ENCODE data around the gene ATXN7L2.

The ATXN7L2 gene

DNA sequence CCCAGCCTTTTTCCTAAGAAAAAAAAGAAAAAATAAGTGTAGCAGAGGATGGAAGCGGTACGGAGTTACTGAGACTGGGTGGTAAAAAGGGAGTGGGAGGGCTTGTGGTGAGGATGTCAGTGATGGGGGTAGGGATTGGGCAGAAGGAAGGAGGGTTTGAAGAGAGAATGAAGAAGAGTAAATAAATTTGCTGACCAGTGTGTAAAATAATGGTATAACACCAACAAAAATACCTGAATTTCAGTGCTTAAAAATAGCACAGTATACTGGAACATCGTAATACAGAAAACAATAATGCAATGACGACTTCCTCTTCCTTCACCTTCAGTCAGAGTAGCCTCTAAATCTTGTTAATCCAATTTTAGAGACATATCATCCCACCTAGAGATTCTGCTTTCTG is 36.2 kb upstream of the ATXN7L2 start:
- no peak for DNase-seq (ENCODE audit: low spot score)
- no peak overlapping the region for H2BK15ac ChIP-seq (ENCODE audit: low read length)
- no peak overlapping the region for H3K9ac ChIP-seq (ENCODE audit: low read depth, low read length, poor library complexity)
- no peak overlapping the region for H2AK5ac ChIP-seq (ENCODE audit: low read depth, low read length)
- H4K8ac ChIP-seq (ENCODE audit: low read depth, low read length): no peak overlapping the region
- no peak overlapping the region for H2BK5ac ChIP-seq (ENCODE audit: low read length)
- H3K18ac ChIP-seq (ENCODE audit: low read length): no peak overlapping the region
- H3K4ac ChIP-seq (ENCODE audit: low read length): no peak overlapping the region
- peaks cover 0 to under 1% of the 10 kb centered on the region in 2 donors for H3K9me3 ChIP-seq (replicated peaks in 1 of 2; ENCODE audit: control insufficient read depth in 2 of 2, insufficient read depth in 1 of 2, low read depth in 1 of 2, low read length in 2 of 2)
- no peak overlapping the region for H3K4me3 ChIP-seq (ENCODE audit: low read length in 2 of 2)
- H4K91ac ChIP-seq (ENCODE audit: low read depth, low read length, poor library complexity): no peak overlapping the region
- H3K23ac ChIP-seq (ENCODE audit: low read depth, low read length, poor library complexity): no peak overlapping the region
- H3K4me1 ChIP-seq (ENCODE audit: control insufficient read depth in 2 of 2, insufficient read depth in 1 of 2, low read depth in 1 of 2, low read length in 2 of 2): no peaks in the 10 kb centered on the region
- H2BK120ac ChIP-seq (ENCODE audit: low read depth, low read length): no peak overlapping the region
- no peaks in the 10 kb centered on the region for H3K36me3 ChIP-seq (replicated peaks in 1 of 2; ENCODE audit: control insufficient read depth in 2 of 2, insufficient read depth in 2 of 2, low read length in 2 of 2)
- H3K27me3 ChIP-seq (ENCODE audit: control insufficient read depth in 3 of 3, insufficient read depth in 3 of 3, low read depth in 1 of 3, low read length in 3 of 3): peaks cover 0 to 32% (median 0%) of the 10 kb centered on the region in 3 experiments
- WGBS, 2 donors (ENCODE audit: extremely low coverage in 2 of 2, insufficient read length in 2 of 2, insufficient replicate concordance in 1 of 2): no CpG with 5 or more reads among the region's 4 CpGs
- no peak overlapping the region for H3K14ac ChIP-seq (ENCODE audit: low read length)
- H3K27ac ChIP-seq (replicated peaks; ENCODE audit: low read length): no peak overlapping the region
- H2AFZ ChIP-seq (ENCODE audit: low read length): no peak overlapping the region
- H3K79me1 ChIP-seq (ENCODE audit: low read depth, low read length): no peaks in the 10 kb centered on the region
- H2BK12ac ChIP-seq (ENCODE audit: low read length): no peak overlapping the region
- no peak overlapping the region for H3K4me2 ChIP-seq (ENCODE audit: insufficient read depth, low read length, poor library complexity, severe bottlenecking)

DNA sequence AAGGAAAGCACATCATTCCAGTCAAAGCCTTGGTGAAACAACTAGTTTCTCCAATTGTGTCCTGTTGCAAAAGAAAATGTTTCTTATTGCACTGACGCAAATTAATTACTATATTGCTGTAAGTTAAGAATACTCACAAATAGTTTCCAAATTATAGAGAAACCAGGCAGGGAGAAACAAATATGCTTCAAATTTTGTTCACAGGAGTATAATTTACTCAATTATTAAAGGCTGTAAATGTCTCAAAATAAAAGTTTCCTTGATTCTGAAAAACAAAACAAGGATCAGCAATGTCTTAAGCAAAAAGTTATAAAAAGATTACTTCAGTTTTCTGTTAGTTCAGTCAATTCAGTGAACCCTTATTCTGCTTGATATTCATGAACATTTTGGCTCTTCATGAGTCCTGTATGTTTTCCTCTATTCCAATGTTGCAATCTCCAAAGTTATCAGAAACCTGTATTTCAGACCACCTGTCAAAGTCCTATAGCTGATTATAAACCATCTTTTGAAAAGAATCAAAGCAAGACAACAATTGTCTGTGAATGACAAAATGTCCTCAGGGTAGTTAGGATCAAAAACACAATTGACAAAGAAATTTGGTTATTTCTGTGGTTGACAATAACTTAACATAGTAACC is 29.1 kb upstream of the ATXN7L2 start:
- whole genome bisulfite sequencing, 2 donors (ENCODE audit: extremely low coverage in 2 of 2, insufficient read length in 2 of 2, insufficient replicate concordance in 1 of 2): no CpG with 5 or more reads among the region's 1 CpG
- Histone ChIP-seq H2BK5ac (ENCODE audit: low read length) (no peak overlapping the region), H2BK120ac (ENCODE audit: low read depth, low read length) (no peak overlapping the region), H3K23ac (ENCODE audit: low read depth, low read length, poor library complexity) (no peak overlapping the region), H2BK15ac (ENCODE audit: low read length) (no peak overlapping the region), H4K8ac (ENCODE audit: low read depth, low read length) (no peak overlapping the region), H2AFZ (ENCODE audit: low read length) (no peak overlapping the region), H3K4ac (ENCODE audit: low read length) (no peak overlapping the region), H2AK5ac (ENCODE audit: low read depth, low read length) (no peak overlapping the region), H3K18ac (ENCODE audit: low read length) (no peak overlapping the region), H4K91ac (ENCODE audit: low read depth, low read length, poor library complexity) (no peak overlapping the region), H3K4me3 (ENCODE audit: low read length in 2 of 2) (no peak overlapping the region), H3K9ac (ENCODE audit: low read depth, low read length, poor library complexity) (no peak overlapping the region), H3K4me1 (ENCODE audit: control insufficient read depth in 2 of 2, insufficient read depth in 1 of 2, low read depth in 1 of 2, low read length in 2 of 2) (no peaks in the 10 kb centered on the region), H2BK12ac (ENCODE audit: low read length) (no peak overlapping the region), H3K14ac (ENCODE audit: low read length) (no peak overlapping the region), H3K4me2 (ENCODE audit: insufficient read depth, low read length, poor library complexity, severe bottlenecking) (no peak overlapping the region), H3K9me3 (replicated peaks in 1 of 2; ENCODE audit: control insufficient read depth in 2 of 2, insufficient read depth in 1 of 2, low read depth in 1 of 2, low read length in 2 of 2) (peaks cover 4 to 11% of the 10 kb centered on the region in 2 donors), H3K27ac (replicated peaks; ENCODE audit: low read length) (no peak overlapping the region), H3K36me3 (replicated peaks in 1 of 2; ENCODE audit: control insufficient read depth in 2 of 2, insufficient read depth in 2 of 2, low read length in 2 of 2) (no peaks in the 10 kb centered on the region), H3K27me3 (ENCODE audit: control insufficient read depth in 3 of 3, insufficient read depth in 3 of 3, low read depth in 1 of 3, low read length in 3 of 3) (peaks cover 0 to 6% (median 0%) of the 10 kb centered on the region in 3 experiments), H3K79me1 (ENCODE audit: low read depth, low read length) (no peaks in the 10 kb centered on the region)
- no peak for DNase-seq (ENCODE audit: low spot score)

DNA sequence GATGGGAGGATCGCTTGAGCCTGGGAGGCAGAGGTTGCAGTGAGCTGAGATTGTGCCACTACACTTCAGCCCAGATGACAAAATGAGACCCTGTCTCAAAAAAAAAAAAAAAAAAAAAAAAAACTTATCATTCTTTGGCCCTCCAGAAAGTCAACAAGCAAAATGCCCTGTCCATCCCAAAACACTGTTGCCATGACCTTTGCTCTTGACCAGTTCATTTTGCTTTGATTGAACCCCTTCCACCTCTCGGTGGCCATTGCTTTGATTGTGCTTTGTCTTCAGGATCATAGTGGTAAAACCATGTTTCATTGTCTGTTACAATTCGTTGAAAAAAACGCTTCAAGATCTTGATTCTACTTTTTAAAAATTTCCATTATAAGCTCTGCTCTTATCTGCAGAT is 25.9 kb upstream of the ATXN7L2 start:
- no peak for DNase-seq (ENCODE audit: low spot score)
- no CpG with 5 or more reads among the region's 4 CpGs for WGBS, 2 donors (ENCODE audit: extremely low coverage in 2 of 2, insufficient read length in 2 of 2, insufficient replicate concordance in 1 of 2)

DNA sequence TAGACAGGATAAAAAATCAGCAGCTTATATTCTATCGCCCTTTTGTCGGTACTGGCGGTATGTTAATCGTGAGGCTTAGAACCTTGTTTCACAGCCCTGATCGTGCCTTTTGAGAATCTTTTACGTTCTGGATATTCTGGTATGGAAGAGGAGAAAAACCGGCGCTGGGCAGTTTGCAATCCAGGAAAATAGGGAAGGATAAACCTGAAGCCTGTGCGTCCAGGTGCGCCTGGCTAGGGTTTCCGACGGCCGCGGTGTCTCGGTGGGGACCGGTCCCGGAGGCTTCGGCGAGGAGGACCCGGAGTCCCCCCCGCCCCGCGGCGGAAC is 17.6 kb upstream of the ATXN7L2 start:
- Histone ChIP-seq H3K36me3 (replicated peaks in 1 of 2; ENCODE audit: control insufficient read depth in 2 of 2, insufficient read depth in 2 of 2, low read length in 2 of 2) (no peaks in the 10 kb centered on the region), H3K79me1 (ENCODE audit: low read depth, low read length) (no peaks in the 10 kb centered on the region), H2BK12ac (ENCODE audit: low read length) (no peak overlapping the region), H2AFZ (ENCODE audit: low read length) (peak overlapping the region; percentile 97), H3K4me3 (ENCODE audit: low read length in 2 of 2) (peak overlapping the region; percentile 38 to 79), H4K91ac (ENCODE audit: low read depth, low read length, poor library complexity) (no peak overlapping the region), H3K23ac (ENCODE audit: low read depth, low read length, poor library complexity) (peak overlapping the region; percentile 62), H4K8ac (ENCODE audit: low read depth, low read length) (no peak overlapping the region), H2BK15ac (ENCODE audit: low read length) (no peak overlapping the region), H3K4me2 (ENCODE audit: insufficient read depth, low read length, poor library complexity, severe bottlenecking) (peak overlapping the region; percentile 85), H3K27me3 (ENCODE audit: control insufficient read depth in 3 of 3, insufficient read depth in 3 of 3, low read depth in 1 of 3, low read length in 3 of 3) (peaks cover 15 to 81% (median 51%) of the 10 kb centered on the region in 3 experiments), H3K18ac (ENCODE audit: low read length) (peak overlapping the region; percentile 65), H3K4ac (ENCODE audit: low read length) (no peak overlapping the region), H2BK120ac (ENCODE audit: low read depth, low read length) (no peak overlapping the region), H2BK5ac (ENCODE audit: low read length) (no peak overlapping the region), H3K4me1 (ENCODE audit: control insufficient read depth in 2 of 2, insufficient read depth in 1 of 2, low read depth in 1 of 2, low read length in 2 of 2) (peaks cover 2 to 3% of the 10 kb centered on the region in 2 donors), H3K27ac (replicated peaks; ENCODE audit: low read length) (no peak overlapping the region), H3K9me3 (replicated peaks in 1 of 2; ENCODE audit: control insufficient read depth in 2 of 2, insufficient read depth in 1 of 2, low read depth in 1 of 2, low read length in 2 of 2) (no peaks in the 10 kb centered on the region), H3K9ac (ENCODE audit: low read depth, low read length, poor library complexity) (no peak overlapping the region), H3K14ac (ENCODE audit: low read length) (peak overlapping the region; percentile 60), H2AK5ac (ENCODE audit: low read depth, low read length) (no peak overlapping the region)
- no CpG with 5 or more reads among the region's 24 CpGs for WGBS, 2 donors (ENCODE audit: extremely low coverage in 2 of 2, insufficient read length in 2 of 2, insufficient replicate concordance in 1 of 2)
- no peak for DNase-seq (ENCODE audit: low spot score)

More for the DNA sequence above, 25.9 kb upstream of the ATXN7L2 start:
- H3K18ac ChIP-seq (ENCODE audit: low read length): no peak overlapping the region
- no peak overlapping the region for H2AK5ac ChIP-seq (ENCODE audit: low read depth, low read length)
- H2BK15ac ChIP-seq (ENCODE audit: low read length): no peak overlapping the region
- H4K8ac ChIP-seq (ENCODE audit: low read depth, low read length): no peak overlapping the region
- H2BK120ac ChIP-seq (ENCODE audit: low read depth, low read length): no peak overlapping the region
- no peak overlapping the region for H3K4me2 ChIP-seq (ENCODE audit: insufficient read depth, low read length, poor library complexity, severe bottlenecking)
- H3K27me3 ChIP-seq (ENCODE audit: control insufficient read depth in 3 of 3, insufficient read depth in 3 of 3, low read depth in 1 of 3, low read length in 3 of 3): peaks cover 0 to 14% (median 0%) of the 10 kb centered on the region in 3 experiments
- no peak overlapping the region for H3K9ac ChIP-seq (ENCODE audit: low read depth, low read length, poor library complexity)
- H3K4ac ChIP-seq (ENCODE audit: low read length): no peak overlapping the region
- H3K14ac ChIP-seq (ENCODE audit: low read length): no peak overlapping the region
- no peaks in the 10 kb centered on the region for H3K4me1 ChIP-seq (ENCODE audit: control insufficient read depth in 2 of 2, insufficient read depth in 1 of 2, low read depth in 1 of 2, low read length in 2 of 2)
- no peak overlapping the region for H2BK5ac ChIP-seq (ENCODE audit: low read length)
- no peak overlapping the region for H3K23ac ChIP-seq (ENCODE audit: low read depth, low read length, poor library complexity)
- no peak overlapping the region for H3K27ac ChIP-seq (replicated peaks; ENCODE audit: low read length)
- no peaks in the 10 kb centered on the region for H3K36me3 ChIP-seq (replicated peaks in 1 of 2; ENCODE audit: control insufficient read depth in 2 of 2, insufficient read depth in 2 of 2, low read length in 2 of 2)
- H3K79me1 ChIP-seq (ENCODE audit: low read depth, low read length): no peaks in the 10 kb centered on the region
- H2BK12ac ChIP-seq (ENCODE audit: low read length): no peak overlapping the region
- H3K9me3 ChIP-seq (replicated peaks in 1 of 2; ENCODE audit: control insufficient read depth in 2 of 2, insufficient read depth in 1 of 2, low read depth in 1 of 2, low read length in 2 of 2): peaks cover 2 to 11% of the 10 kb centered on the region in 2 donors
- no peak overlapping the region for H4K91ac ChIP-seq (ENCODE audit: low read depth, low read length, poor library complexity)
- H2AFZ ChIP-seq (ENCODE audit: low read length): no peak overlapping the region
- no peak overlapping the region for H3K4me3 ChIP-seq (ENCODE audit: low read length in 2 of 2)

Data from neuronal stem cell (in vitro differentiated cells).